ENCODE data around the gene MAP4. TPM values are rescaled to one million over a fixed set of nuclear protein-coding genes. Genes with fewer than 3 reads are reported as not detected.

MAP4 gene
- total and polyA plus RNA-seq, 12 donors: 141 to 1,345 (median 894) TPM

- TF ChIP-seq CTCF (IDR thresholded peaks at IDR 0.05): no peak
- Histone ChIP-seq H3K36me3 (peaks cover 0 to 62% (median 0%) of the 10 kb centered on the region in 9 donors), H3K27me3 (no peaks in the 10 kb centered on the region), H3K4me3 (no peak overlapping the region), H3K4me1 (peaks cover 0 to 61% (median 45%) of the 10 kb centered on the region in 9 donors), H3K27ac (peak overlapping the region in 3 of 10 donors; percentile 12 to 25 (median 24)), H3K9me3 (no peaks in the 10 kb centered on the region)
- intact Hi-C loops (cut with DNase I): loop anchor here in 5 of 10 donors (5.0 to 10.0 kb wide), 2 partner anchors 156 to 158 kb away; no protein-coding TSS in a partner anchor
- no peak for ATAC-seq
- WGBS, 2 donors: 89 to 93% methylated on average over 2 of the region's 2 CpGs
- DNase-seq: no peak
Measured at GRCh38 chr3:47996440-47996839, 19.8 kb downstream of the MAP4 start.

DNA sequence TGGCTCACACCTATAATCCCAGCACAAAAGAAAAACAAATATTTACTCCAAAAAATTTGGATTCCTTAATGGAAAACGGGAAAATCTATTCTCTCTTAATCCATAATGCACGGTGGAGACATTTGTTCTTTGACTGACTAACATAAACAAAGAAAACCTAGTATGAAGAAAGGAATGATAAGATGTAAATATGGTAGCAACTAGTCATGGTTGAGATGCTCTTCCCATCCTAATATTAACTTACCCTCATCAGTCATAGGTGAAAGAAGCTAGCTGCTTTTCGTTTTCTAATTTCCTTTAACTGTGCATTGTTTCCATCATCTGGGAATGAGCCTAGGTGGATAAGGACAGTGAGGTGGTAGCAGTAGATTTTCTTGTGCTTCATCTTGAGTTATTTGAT is 22.0 kb downstream of the MAP4 start:
- Histone ChIP-seq H3K36me3 (peaks cover 0 to 75% (median 4%) of the 10 kb centered on the region in 9 donors), H3K27me3 (no peaks in the 10 kb centered on the region), H3K27ac (no peak overlapping the region), H3K4me1 (peaks cover 0 to 64% (median 46%) of the 10 kb centered on the region in 9 donors), H3K9me3 (no peaks in the 10 kb centered on the region), H3K4me3 (no peak overlapping the region)
- ATAC-seq (no peak), DNase-seq (no peak)
- no peak for TF ChIP-seq CTCF (IDR thresholded peaks at IDR 0.05)
- intact Hi-C loops (cut with DNase I): loop anchor here in 7 of 10 donors (5.0 to 10.0 kb wide), 5 partner anchors 117 to 172 kb away; no protein-coding TSS in a partner anchor
- WGBS, 2 donors: 88% methylated on average over 3 of the region's 3 CpGs

DNA sequence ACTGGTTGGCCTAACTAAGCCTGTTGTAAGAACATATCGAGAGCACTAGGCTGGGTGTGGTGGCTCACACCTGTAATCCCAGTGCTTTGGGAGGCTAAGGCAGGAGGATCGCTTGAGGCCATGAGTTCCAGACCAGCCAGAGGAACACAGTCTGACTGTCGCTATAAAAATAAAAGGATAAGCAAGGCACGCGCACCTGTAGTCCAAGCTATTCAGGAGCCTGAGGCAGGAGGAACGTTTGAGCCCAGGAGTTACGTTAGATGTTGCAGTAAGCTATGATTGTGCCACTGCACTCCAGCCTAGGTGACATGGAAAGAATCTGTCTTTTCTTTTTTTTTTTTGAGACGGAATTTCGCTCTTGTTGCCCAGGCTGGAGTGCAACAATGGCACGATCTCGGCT is 24.9 kb downstream of the MAP4 start:
- H3K4me3 ChIP-seq: no peak overlapping the region
- WGBS, 2 donors: 91 to 95% methylated on average over 11 of the region's 11 CpGs
- no peak for DNase-seq
- H3K36me3 ChIP-seq: peaks cover 0 to 91% (median 4%) of the 10 kb centered on the region in 9 donors
- intact Hi-C loops (cut with DNase I): loop anchor here in 7 of 10 donors (2.0 to 10.0 kb wide), 7 partner anchors 114 to 169 kb away; no protein-coding TSS in a partner anchor
- H3K4me1 ChIP-seq: peaks cover 0 to 57% (median 22%) of the 10 kb centered on the region in 9 donors
- ATAC-seq: no peak
- H3K9me3 ChIP-seq: no peaks in the 10 kb centered on the region
- no peaks in the 10 kb centered on the region for H3K27me3 ChIP-seq
- TF ChIP-seq CTCF (IDR thresholded peaks at IDR 0.05): no peak
- no peak overlapping the region for H3K27ac ChIP-seq

DNA sequence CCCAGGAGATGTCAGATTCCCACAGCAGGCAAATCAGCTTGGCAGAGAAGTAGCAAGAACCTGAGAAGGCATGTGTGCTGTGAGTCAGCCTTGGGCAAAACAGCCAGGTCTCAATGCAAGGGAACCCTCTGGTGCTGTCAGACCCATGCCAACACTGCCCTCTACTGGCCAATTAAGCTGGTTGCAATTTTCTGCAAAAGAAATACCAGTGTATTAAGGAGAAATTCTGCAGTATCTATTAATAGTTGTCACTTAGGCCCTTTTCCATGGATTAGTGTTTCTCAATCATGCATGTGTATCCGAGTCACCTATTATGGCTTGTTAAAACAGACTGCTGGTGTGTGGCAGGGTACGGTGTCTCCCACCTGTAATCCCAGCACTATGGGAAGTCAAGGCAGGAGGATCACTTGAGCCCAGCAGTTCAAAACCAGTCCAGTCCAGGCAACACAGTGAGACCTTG is 26.2 kb downstream of the MAP4 start:
- peaks cover 0 to 79% (median 4%) of the 10 kb centered on the region in 9 donors for H3K36me3 ChIP-seq
- TF ChIP-seq CTCF (IDR thresholded peaks at IDR 0.05): peak; percentile 84 to 94 (median 92)
- peak; percentile 88 to 97 (median 94) for ATAC-seq
- H3K27me3 ChIP-seq: no peaks in the 10 kb centered on the region
- H3K27ac ChIP-seq: peak overlapping the region in 3 of 10 donors; percentile 10 to 45 (median 39)
- intact Hi-C loops (cut with DNase I): loop anchor here (1.0 to 10.0 kb wide), 11 partner anchors 113 to 168 kb away; no protein-coding TSS in a partner anchor
- H3K9me3 ChIP-seq: no peaks in the 10 kb centered on the region
- H3K4me1 ChIP-seq: peaks cover 0 to 61% (median 29%) of the 10 kb centered on the region in 9 donors
- H3K4me3 ChIP-seq: no peak overlapping the region
- WGBS, 2 donors: 53 to 55% methylated on average over 2 of the region's 2 CpGs
- peak; percentile 42 to 84 for DNase-seq

Data from heart right ventricle (tissue), 16 donors.